ENCODE results near the gene MPL.

DNA sequence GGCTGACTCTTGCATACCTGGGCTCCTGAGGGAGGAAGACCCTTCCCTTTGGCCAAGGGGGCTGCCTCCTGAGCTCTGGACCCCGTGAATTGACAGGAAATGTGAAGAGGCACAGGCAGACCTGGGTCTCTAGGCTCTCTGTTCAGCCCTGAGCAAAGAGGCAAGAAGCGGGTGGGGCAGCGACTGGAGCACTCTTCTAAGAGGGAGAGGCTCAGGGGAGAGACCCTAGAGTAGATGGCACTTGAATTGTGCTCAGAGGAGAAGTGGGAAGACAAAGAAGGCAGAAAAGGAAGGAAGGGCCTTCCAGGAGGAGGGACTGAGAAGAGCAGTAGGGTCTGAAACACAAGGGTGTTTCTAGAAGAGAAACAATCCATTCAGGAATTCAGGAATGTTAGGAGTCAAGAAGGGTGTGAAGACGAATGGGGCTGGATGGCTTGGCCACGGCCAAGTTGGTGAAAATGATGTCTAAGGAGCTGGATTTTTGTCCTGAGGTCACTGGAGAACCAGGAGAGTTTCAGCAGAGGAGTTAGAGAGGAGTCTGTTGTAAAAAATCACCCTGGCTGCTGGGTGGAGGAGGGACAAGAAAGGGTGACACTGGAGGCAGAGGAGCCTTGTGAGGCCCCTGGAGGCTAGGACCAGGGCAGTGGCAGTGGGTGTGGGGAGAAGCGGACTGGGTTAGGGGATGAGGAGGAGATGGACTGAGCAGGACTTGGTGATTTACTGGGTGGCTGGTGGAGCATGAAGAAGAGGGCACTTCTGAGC, 31.5 kb upstream of the MPL start:
- TF ChIP-seq POLR2A (IDR thresholded peaks at IDR 0.05) = no peak
- TF ChIP-seq, protein P1, sequence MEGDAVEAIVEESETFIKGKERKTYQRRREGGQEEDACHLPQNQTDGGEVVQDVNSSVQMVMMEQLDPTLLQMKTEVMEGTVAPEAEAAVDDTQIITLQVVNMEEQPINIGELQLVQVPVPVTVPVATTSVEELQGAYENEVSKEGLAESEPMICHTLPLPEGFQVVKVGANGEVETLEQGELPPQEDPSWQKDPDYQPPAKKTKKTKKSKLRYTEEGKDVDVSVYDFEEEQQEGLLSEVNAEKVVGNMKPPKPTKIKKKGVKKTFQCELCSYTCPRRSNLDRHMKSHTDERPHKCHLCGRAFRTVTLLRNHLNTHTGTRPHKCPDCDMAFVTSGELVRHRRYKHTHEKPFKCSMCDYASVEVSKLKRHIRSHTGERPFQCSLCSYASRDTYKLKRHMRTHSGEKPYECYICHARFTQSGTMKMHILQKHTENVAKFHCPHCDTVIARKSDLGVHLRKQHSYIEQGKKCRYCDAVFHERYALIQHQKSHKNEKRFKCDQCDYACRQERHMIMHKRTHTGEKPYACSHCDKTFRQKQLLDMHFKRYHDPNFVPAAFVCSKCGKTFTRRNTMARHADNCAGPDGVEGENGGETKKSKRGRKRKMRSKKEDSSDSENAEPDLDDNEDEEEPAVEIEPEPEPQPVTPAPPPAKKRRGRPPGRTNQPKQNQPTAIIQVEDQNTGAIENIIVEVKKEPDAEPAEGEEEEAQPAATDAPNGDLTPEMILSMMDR (IDR thresholded peaks at IDR 0.05) = no peak
- TF ChIP-seq EP300 (IDR thresholded peaks at IDR 0.05) = no peak
